Activated naive CD4-positive, alpha-beta T cell treated with Interleukin-2 at 50 U/mL for 16 hours (primary cell): ENCODE results near the gene PPP2R2C.

Source experiments
- DNase-seq: peaks from one replicate; pipeline ENCODE4 v3.0.0-alpha.2; 2020

PPP2R2C gene

DNA sequence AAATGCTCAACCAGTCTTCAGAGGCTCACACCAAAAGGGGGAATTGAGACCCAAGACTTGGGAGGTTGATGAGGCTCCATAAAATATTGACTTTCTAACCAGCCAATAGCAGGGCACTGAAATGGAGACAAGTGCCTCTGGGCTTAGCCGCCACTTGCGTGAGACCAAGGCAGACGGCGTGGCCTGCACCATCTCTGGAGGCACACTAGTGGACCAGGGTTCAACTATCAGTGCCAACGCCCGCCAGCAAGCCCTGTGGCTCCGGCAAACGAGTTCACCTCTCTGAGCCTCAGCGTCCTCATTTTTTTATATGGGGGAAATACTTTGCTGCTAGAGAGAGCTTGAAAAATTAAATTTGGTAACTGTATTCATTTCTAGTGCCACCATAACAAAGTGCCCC is 50.3 kb downstream of the PPP2R2C start:
- no peak for DNase-seq

DNA sequence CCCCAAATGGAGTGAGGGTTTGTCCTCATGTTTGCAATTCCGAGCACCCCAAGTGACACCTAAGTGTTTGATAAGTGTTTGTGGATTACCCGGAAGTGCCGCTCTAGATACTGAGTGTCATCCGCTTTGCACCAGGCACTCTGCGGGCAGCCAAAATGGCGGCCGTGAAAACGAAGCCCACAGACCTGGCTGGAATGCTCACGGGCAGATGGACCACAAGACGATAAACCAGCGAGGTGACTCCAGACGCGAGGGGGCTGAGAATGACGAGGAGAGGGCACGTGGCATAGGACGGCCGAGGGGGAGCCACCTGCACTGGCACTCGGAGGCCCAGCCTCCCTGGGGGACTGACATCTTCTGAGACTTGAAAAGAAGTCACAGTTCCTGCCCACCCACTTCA is 51.0 kb downstream of the PPP2R2C start:
- DNase-seq = no peak

GRCh38 chr4:6420972-6421371 is 51.4 kb downstream of the PPP2R2C start:
- no peak for DNase-seq

DNA sequence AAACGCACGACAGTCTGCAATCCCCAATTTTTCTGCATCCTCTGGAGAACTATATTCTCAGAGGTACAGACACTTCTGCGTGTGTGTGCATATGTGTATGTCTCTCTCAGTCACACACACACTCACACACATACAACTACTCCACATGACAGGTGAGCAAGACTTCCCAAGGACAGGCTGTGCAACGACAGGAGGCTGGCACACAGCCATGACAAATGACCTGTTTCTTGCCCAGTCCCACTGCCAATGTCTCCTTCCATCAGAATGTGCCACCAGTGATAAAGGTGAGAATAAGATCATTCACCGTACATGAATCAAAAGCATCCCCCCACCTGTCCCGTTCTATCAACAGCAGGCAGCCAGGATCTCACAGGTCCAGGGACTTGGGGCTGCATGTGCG is 52.4 kb downstream of the PPP2R2C start:
- DNase-seq = no peak

DNA sequence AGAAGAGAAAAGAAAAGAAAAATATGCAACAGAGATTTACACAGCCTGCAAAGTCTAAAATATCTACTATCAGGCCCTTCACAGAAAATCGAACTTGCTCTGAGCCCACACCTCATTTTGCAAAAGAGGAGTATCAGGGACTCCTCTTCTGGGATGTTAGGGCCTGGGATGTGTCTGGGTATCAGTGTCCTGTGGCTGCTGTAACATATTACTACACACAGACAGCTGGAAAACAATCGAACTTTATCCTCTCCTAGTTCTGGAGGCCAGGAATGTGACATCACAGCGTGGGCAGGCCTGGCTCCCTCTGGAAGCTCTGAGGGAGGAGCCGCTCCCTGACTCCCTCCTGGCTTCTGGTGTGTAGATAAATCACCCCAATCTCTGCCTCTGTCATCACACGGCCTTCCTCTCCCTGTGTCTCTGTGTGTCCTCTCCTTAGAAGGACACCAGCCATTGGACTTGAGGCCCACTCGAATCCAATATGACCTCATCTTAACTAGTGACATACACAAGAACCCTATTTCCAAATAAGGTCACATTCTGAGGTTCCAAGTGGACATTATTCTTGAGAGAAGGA is 52.9 kb downstream of the PPP2R2C start:
- DNase-seq = no peak

- DNase-seq = no peak
Measured at GRCh38 chr4:6418193-6418755, 54.1 kb downstream of the PPP2R2C start.

GRCh38 chr4:6417516-6418050 is 54.8 kb downstream of the PPP2R2C start:
- no peak for DNase-seq

DNA sequence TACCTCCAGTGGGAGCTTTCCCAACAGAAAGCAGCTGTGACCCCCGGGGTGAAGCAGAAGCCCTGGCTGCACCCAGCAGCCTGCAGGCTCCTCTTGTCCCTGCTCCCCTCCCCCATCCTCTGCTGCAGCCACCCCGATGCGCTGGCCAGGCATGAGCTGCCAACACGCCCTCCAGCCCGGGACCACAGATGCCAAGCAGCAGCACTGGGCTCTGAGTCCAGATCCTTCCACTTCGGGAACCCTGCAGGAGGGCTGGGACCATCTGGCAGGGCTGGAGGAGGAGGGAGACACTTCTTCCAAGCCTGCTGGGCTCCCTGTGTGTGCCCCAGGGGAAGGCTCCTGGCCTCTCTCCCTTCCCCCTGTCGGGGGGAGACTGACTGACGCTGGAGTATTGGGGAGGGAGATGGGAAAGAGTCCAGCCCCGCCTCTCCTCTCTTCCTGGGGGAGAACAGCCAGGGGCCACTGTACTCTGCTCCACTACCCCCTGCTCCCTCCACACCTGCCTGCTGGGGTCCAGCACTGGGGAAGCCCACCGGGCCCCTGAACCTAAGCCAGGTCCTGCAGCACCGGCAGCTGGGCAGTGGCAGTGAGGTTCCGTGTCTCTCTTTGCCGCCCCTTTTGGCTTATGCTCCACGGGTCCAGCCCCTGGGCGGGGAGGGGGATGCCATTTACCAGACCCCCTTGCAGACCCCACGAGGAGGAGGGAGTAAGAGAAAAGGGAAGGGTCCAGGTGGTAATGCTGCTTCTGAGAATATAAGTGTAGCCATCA is 55.7 kb downstream of the PPP2R2C start:
- DNase-seq = no peak

DNA sequence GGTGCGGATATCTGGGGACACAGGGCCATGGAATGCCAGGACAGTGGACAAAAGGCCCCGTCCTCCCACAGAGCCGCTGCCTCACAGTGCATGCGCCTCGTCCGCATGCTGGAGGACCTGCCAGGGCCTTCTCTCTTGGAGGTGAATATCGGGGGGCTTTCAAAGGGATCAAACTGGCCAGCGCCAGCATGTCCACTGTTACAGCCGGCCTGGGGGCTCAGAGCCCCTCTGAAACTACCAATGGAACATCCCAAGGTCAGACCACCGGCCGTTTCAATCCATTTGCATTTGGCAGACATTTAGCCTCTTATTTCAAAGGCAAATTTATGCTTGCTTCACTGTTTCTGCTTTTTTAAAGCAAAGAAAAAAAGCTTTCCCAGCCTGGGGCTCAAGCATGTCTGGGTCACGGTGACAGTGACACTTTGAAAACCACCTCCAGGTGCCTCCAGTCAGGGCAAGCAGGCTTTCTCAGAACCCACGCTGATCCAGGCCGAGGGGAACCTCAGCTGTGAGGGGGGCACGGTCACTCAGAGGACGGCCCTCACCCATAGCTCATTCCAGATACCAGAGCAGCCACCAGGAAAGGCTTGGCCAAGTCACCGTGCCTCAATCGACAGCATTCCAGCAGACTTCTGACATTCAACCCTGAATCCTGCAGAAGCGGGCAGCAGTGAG is 57.2 kb downstream of the PPP2R2C start:
- DNase-seq = no peak

DNA sequence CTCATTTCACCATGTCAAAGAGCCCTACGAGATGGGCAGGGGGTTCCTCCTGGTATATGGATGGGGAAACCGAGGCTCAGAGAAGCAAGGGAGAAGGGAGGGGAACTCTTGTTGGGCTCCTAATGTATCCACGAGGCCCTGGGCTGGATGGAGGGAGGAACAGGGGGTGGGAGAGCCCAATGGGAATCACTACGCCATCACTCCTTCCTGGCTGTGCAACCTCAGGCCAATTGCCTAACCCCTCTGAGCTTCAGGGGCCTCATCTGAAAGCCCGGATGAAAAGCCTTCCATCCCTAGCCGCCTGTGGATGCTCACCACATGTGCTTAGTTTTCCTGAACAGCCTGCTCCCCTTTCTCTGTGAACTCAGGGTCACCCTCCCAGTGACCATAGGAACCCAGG is 57.8 kb downstream of the PPP2R2C start:
- DNase-seq = no peak

DNA sequence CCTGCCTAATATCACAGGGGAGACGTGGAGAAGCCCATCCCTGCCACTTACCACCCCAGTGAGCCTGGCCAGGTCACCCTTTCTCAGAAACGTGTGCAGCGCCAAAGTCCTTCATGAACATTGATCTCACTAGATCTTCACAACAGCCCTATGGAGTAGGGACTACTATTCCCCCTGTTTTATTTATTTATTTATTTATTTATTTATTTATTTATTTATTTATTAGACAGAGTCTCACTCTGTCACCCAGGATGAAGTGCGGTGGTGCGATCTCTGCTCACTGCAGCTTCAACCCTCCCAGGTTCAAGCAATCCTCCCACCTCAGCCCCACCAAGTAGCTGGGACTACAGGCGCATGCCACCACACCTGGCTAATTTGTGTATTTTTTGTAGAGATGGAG is 61.8 kb downstream of the PPP2R2C start:
- DNase-seq = no peak

- DNase-seq = no peak
Measured at GRCh38 chr4:6410068-6410467, 62.3 kb downstream of the PPP2R2C start.

DNA sequence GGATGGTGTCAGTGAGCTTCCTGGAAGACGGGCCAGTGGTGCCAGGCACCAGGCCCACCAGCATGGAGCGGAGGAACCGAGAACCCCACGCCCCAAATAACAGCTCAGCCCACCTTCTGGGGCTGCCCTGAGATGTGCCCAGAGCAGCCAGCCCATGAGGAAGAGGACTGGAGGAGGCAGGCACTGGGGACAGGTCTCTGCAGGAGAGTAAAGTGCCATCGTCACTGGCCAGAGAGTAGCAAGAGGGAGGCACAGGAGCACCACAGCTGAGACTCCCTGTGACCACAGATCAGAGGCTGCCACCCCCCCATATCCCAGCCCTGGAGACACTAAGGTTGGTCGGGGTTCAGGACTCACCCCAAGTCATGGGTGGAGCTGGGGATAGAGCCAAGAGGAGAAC is 63.0 kb downstream of the PPP2R2C start:
- no peak for DNase-seq

DNA sequence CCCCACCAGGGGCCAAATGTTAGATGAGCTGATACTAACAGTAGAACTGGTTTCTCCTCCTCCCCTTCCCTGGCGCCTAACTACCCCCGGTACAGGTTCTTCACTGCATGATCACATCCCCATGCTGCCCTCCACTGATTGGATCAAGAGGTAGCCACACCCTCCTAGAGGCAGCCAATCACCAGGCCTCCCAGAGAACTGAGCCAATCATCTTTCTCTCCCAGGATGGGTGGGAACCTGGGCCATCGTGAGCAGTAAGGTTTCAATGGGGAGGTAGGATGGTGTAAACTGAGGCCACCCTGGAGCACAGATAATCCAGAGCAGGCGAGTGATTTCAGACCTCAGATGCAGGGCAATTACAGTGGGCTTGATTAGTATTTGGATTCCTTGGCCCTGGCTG is 64.2 kb downstream of the PPP2R2C start:
- no peak for DNase-seq

- no peak for DNase-seq
Measured at GRCh38 chr4:6405397-6405706, 67.1 kb downstream of the PPP2R2C start.

DNA sequence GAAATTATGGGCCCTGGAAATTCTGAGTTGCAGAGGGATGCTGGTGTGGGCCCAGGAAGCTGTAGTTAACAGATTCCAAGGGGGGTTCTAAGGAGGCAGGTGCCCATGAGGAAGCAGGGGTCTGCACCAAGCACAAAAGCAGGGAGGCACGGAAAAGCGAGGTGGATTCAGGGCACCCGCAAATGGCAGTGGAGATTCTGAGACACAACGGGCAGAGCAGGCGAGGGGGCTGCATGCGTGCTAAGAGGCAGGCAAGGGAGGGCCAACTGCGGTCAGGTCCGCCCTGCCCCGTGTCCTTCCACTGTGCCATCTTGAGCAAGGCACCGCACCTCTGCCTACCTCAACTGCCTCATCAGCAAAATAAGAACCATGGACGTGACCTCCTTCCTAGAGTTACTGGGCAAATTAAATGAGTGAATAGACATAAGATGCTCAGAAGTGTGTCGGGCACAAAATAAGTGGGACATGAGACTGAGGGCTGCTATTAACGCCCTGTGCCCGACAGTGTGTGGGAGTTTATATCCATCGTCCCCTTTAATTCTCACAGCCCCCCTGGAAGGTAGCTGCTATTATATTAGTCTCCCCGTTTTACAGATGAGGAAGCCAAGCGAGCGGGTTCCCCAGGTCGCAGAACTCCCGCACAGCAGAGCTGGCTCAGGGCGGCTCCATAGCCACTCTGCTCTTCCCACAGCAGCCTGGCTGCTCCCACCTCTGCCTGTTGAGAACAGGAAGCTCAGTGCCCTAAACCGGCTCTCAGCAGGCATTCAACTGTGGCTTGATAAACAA is 67.6 kb downstream of the PPP2R2C start:
- DNase-seq = no peak

- DNase-seq = no peak
Measured at GRCh38 chr4:6403400-6403685, 69.1 kb downstream of the PPP2R2C start.

GRCh38 chr4:6402566-6403399 is 69.6 kb downstream of the PPP2R2C start:
- no peak for DNase-seq

DNA sequence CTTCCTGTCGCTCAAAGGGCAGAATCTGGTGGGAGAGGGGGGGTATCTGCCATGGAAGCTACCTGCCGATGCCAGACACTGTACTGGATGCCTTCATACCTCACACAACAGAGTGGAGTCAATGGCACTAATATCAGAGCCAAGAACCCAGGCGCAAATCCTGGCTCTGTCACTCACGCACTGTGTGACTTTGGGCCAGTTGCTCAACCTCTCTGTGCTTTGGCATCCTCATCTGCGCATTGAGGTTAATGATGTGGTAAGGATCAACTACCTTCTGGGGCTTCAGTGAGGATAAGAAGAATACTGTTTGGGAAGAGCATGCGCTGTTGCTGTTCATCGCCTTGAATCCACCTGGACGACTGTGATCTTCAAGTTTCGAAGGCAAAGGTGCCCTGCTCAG is 70.6 kb downstream of the PPP2R2C start:
- DNase-seq = no peak

GRCh38 chr4:6396696-6397236 is 75.6 kb downstream of the PPP2R2C start:
- DNase-seq = no peak

GRCh38 chr4:6395466-6396228 is 76.8 kb downstream of the PPP2R2C start:
- no peak for DNase-seq
